Measurements from ENCODE around the gene PDE4A.

The PDE4A gene

GRCh38 chr19:10516671-10517286 lies 96.4 kb downstream of the PDE4A start:
- DNase-seq = no peak

GRCh38 chr19:10517361-10517759 lies 97.0 kb downstream of the PDE4A start, which contains the start of gene S1PR5:
S1PR5 (minus strand) TSS chr19:10517447; CDS start chr19:10515011, 2,436 bp downstream.
- DNase-seq = peak; percentile 20

- no peak for DNase-seq
Measured at GRCh38 chr19:10517760-10518443, 97.6 kb downstream of the PDE4A start.

- DNase-seq = no peak
Measured at GRCh38 chr19:10518444-10519361, 98.4 kb downstream of the PDE4A start.
